ENCODE results near the gene DNAAF8.

Gene DNAAF8

GRCh38 chr16:4687946-4688673 is 46.2 kb upstream of the DNAAF8 start:
- DNase-seq (ENCODE audit: low read depth), result no peak
- TF ChIP-seq CTCF (conservative IDR thresholded peaks at IDR 0.05; ENCODE audit: low read depth, low read length), result no peak
- H3K4me3 ChIP-seq (ENCODE audit: low read depth, low read length), result no peak overlapping the region

- DNase-seq (ENCODE audit: low read depth), result no peak
- no peak for TF ChIP-seq CTCF (conservative IDR thresholded peaks at IDR 0.05; ENCODE audit: low read depth, low read length)
- H3K4me3 ChIP-seq (ENCODE audit: low read depth, low read length), result no peak overlapping the region
Observed at GRCh38 chr16:4688674-4689045, 45.7 kb upstream of the DNAAF8 start.

- H3K4me3 ChIP-seq (ENCODE audit: low read depth, low read length), result no peak overlapping the region
- no peak for DNase-seq (ENCODE audit: low read depth)
- TF ChIP-seq CTCF (conservative IDR thresholded peaks at IDR 0.05; ENCODE audit: low read depth, low read length), result no peak
Observed at GRCh38 chr16:4689091-4689671, 45.2 kb upstream of the DNAAF8 start.

GRCh38 chr16:4689864-4690704 is 44.3 kb upstream of the DNAAF8 start:
- TF ChIP-seq CTCF (conservative IDR thresholded peaks at IDR 0.05; ENCODE audit: low read depth, low read length), result no peak
- DNase-seq (ENCODE audit: low read depth), result no peak
- no peak overlapping the region for H3K4me3 ChIP-seq (ENCODE audit: low read depth, low read length)

GRCh38 chr16:4690946-4691665 is 43.2 kb upstream of the DNAAF8 start:
- H3K4me3 ChIP-seq (ENCODE audit: low read depth, low read length), result no peak overlapping the region
- TF ChIP-seq CTCF (conservative IDR thresholded peaks at IDR 0.05; ENCODE audit: low read depth, low read length), result no peak
- DNase-seq (ENCODE audit: low read depth), result no peak

GRCh38 chr16:4691666-4692412 is 42.5 kb upstream of the DNAAF8 start:
- H3K4me3 ChIP-seq (ENCODE audit: low read depth, low read length), result no peak overlapping the region
- DNase-seq (ENCODE audit: low read depth), result no peak
- TF ChIP-seq CTCF (conservative IDR thresholded peaks at IDR 0.05; ENCODE audit: low read depth, low read length), result no peak

All from choroid plexus epithelial cell (primary cell).